Spleen (tissue), 7 donors: Measurements from ENCODE around the gene SASH3.

ENCODE experiments used
- CTCF ChIP-seq, 11 experiments: fragments of 200-600 bp in 7 of 11; fragments of 450-650 bp in 4 of 11; sonication (generic) in 4 of 11; IDR thresholded peaks in 8 of 11; conservative IDR thresholded peaks in 3 of 11; 1 replicate in 7 of 11; 2 replicates in 4 of 11; pipeline versions ENCODE4 v1.4.0 to v1.8.0; 2016 to 2021; ENCODE audit warnings: antibody characterized with exemption in 11 of 11, inconsistent platforms in 4 of 11, mild to moderate bottlenecking in 1 of 11
- POLR2A ChIP-seq, 3 donors: fragments of 450-650 bp; IDR thresholded peaks; one replicate each; pipeline ENCODE4 v1.5.1; 2017; ENCODE audit warnings: antibody characterized with exemption in 3 of 3, mild to moderate bottlenecking in 1 of 3
- POLR2AphosphoS5 ChIP-seq, 3 donors: sonication (generic); formaldehyde crosslinking; IDR thresholded peaks; one replicate each; pipeline ENCODE4 v1.5.1; 2017; ENCODE audit warnings: antibody characterized with exemption in 3 of 3
- donor health status: DM: no; HTN: no; CAD: no; lungs with moderate emphysema.
- donor health status: DM: no; HTN: no; CAD: no.
- donor health status: DM: no; HTN: no; CAD: no.

- no peak for TF ChIP-seq CTCF (IDR thresholded peaks at IDR 0.05 in 8 of 11, conservative IDR thresholded peaks at IDR 0.05 in 3 of 11)
- TF ChIP-seq POLR2A (IDR thresholded peaks at IDR 0.05): no peak
- no peak for TF ChIP-seq POLR2AphosphoS5 (IDR thresholded peaks at IDR 0.05)
These were observed 7.7 kb downstream of the SASH3 start for GRCh38 chrX:129787336-129788055.
